GF-D8 (cell line): ENCODE measurements around the gene MFSD11.
"Not testable (repeated sequence)": the region's sequence is repeated elsewhere in the genome, so short reads cannot be mapped to it uniquely, and the experiment has no call there.

Source experiments
- DNase-seq: peaks from one replicate; lab custom pipeline; 2025; lab: John Stamatoyannopoulos, UW

Gene MFSD11

GRCh38 chr17:76747716-76748363, 9.9 kb downstream of the MFSD11 start:
- DNase-seq = no peak

GRCh38 chr17:76748657-76749056, 10.7 kb downstream of the MFSD11 start:
- DNase-seq = no peak

- DNase-seq = no peak
Measured at GRCh38 chr17:76751416-76751993, 13.6 kb downstream of the MFSD11 start.

- no peak for DNase-seq
Measured at GRCh38 chr17:76752006-76752405, 14.1 kb downstream of the MFSD11 start.

GRCh38 chr17:76753061-76753961, 15.4 kb downstream of the MFSD11 start:
- no peak for DNase-seq

- no peak for DNase-seq
Measured at GRCh38 chr17:76755285-76755684, 17.4 kb downstream of the MFSD11 start.

- no peak for DNase-seq
Measured at GRCh38 chr17:76757256-76757655, 19.3 kb downstream of the MFSD11 start.

- no peak for DNase-seq
Measured at GRCh38 chr17:76758570-76758969, 20.7 kb downstream of the MFSD11 start.

GRCh38 chr17:76772842-76773525, 35.1 kb downstream of the MFSD11 start:
- no peak for DNase-seq

GRCh38 chr17:76775021-76775600, 37.2 kb downstream of the MFSD11 start:
- DNase-seq = no peak

GRCh38 chr17:76781056-76781982, 43.4 kb downstream of the MFSD11 start:
- no peak for DNase-seq

- no peak for DNase-seq
Measured at GRCh38 chr17:76783146-76783545, 45.2 kb downstream of the MFSD11 start.

- no peak for DNase-seq
Measured at GRCh38 chr17:76784926-76785325, 47.0 kb downstream of the MFSD11 start.

- DNase-seq = not testable (repeated sequence)
Measured at GRCh38 chr17:76787866-76788265, 49.9 kb downstream of the MFSD11 start.

GRCh38 chr17:76789235-76789788, 51.4 kb downstream of the MFSD11 start:
- DNase-seq = no peak

GRCh38 chr17:76791053-76791980, 53.4 kb downstream of the MFSD11 start:
- peak; percentile 42 for DNase-seq

- DNase-seq = no peak
Measured at GRCh38 chr17:76792348-76792747, 54.4 kb downstream of the MFSD11 start.

- DNase-seq = no peak
Measured at GRCh38 chr17:76793775-76794174, 55.9 kb downstream of the MFSD11 start.

- no peak for DNase-seq
Measured at GRCh38 chr17:76796081-76796480, 58.2 kb downstream of the MFSD11 start.
